ENCODE data around the gene ACD.

ACD gene

GRCh38 chr16:67645397-67646121 lies 14.5 kb downstream of the ACD start:
- no peak for TF ChIP-seq CTCF (IDR thresholded peaks at IDR 0.05; ENCODE audit: insufficient read depth, missing control alignments)
- FAIRE-seq: no peak
- DNase-seq (ENCODE audit: insufficient read length, low spot score): no peak

DNA sequence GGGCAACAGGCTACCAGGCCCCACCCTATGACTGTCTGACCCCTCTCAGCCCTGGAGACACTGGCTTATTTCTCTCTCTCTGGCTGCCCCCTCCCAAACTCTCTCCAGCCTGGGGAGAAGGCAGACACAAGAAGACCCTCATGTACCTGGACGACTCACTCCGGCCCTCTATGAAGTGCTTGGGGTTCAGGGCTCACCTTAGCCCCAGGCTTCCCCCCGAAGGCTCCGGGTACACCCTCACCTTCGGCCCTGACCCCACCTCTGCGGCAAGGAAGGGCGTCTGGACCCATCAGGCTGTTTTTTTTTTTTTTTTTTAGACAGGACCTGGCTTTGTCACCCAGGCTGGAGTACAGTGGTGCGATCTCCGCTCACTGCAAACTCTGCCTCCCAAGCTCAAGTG lies 16.0 kb downstream of the ACD start:
- no peak for FAIRE-seq
- TF ChIP-seq CTCF (IDR thresholded peaks at IDR 0.05; ENCODE audit: insufficient read depth, missing control alignments): no peak
- no peak for DNase-seq (ENCODE audit: insufficient read length, low spot score)

- no peak for FAIRE-seq
- no peak for TF ChIP-seq CTCF (IDR thresholded peaks at IDR 0.05; ENCODE audit: insufficient read depth, missing control alignments)
- no peak for DNase-seq (ENCODE audit: insufficient read length, low spot score)
These were observed 18.0 kb downstream of the ACD start for GRCh38 chr16:67641779-67642708.

DNA sequence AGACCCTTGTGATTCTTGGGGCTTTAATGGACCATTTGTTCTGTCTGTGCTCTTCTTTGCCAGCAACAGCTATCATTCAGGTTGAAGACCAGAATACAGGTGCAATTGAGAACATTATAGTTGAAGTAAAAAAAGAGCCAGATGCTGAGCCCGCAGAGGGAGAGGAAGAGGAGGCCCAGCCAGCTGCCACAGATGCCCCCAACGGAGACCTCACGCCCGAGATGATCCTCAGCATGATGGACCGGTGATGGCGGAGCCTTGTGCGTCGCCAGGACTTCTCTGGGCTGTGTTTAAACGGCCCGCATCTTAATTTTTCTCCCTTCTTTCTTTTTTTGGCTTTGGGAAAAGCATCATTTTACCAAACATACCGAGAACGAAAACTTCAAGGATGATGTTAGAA lies 22.4 kb downstream of the ACD start:
- no peak for TF ChIP-seq CTCF (IDR thresholded peaks at IDR 0.05; ENCODE audit: insufficient read depth, missing control alignments)
- DNase-seq (ENCODE audit: insufficient read length, low spot score): no peak
- no peak for FAIRE-seq

DNA sequence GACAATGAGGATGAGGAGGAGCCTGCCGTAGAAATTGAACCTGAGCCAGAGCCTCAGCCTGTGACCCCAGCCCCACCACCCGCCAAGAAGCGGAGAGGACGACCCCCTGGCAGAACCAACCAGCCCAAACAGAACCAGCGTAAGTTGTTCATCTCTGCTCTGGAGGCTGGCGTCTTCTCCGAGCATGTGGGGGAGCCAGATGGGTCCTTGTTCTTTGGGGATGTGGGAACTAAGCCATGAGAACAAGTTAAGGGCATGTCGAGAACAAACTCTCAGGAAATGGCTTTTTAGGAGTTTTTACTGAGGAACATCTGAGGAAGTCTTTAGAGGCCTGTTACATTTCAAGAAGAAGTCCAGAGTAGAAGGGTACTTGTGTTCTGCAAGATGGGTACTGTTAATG lies 23.3 kb downstream of the ACD start:
- TF ChIP-seq CTCF (IDR thresholded peaks at IDR 0.05; ENCODE audit: insufficient read depth, missing control alignments): no peak
- DNase-seq (ENCODE audit: insufficient read length, low spot score) (no peak), FAIRE-seq (no peak)

DNA sequence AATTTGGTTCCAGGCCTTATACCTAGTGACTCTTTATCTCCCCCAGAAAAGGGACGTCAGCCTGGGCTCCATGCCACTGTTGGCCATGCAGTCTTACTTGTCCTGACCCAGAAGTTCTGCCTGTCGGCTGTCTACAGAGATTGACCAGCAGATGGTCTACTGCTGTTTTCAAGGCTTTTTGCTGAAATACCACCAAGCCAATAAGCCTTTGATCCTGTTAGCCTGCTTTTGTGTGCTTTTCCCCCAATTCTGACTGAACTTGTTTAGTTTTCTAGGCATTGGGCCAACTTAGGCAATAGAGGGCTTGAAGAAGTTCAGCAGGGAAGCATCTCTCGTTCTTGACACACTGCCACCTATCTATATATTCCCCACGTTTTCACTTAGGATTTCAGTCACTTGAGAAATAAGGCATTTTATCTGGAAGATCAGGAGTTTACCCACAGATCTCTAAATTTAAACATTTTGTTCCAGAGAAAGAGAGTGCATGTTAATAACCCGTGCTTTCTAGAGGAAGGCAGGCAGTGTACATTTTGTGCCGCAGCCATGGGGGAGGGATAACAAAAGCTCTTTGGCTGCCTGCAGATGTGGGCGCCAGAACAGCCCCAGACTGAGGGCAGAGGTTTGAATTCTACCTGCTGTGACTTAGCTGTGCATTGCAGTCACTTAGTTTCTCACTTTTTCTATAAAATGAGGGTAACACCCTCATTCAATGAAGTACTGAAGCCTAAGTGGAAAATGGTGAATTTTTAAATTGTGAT lies 27.5 kb downstream of the ACD start:
- TF ChIP-seq CTCF (IDR thresholded peaks at IDR 0.05; ENCODE audit: insufficient read depth, missing control alignments): no peak
- DNase-seq (ENCODE audit: insufficient read length, low spot score): no peak
- no peak for FAIRE-seq

Data from D721Med (cell line).